ENCODE data around the gene HEPN1. TPM values are rescaled to one million over a fixed set of nuclear protein-coding genes. Genes with fewer than 3 reads are reported as not detected.

Gene HEPN1
- polyA plus RNA-seq, 3 donors from 2014 or later, result not detected

DNA sequence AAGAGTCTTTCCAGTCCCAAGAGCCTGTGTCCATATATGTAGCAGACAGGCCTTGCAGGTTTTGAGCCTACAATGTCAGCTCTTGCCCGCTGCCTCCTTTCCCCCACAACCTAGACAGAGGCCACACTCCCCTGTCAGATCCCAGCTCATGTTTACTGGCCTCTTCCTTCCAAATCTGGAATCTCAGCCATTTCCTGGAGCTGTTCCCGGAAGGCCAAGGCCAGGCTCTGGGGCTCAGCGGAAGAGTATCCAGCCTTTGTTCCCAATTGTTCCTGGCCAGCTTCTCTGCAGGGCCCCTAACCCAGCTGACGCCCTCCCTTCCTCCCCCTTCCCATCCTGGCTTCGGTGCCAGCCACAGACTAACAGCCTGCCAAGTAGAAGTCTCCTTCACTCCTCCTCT, 20.3 kb upstream of the HEPN1 start:
- H3K9me3 Mint-ChIP-seq, result no peaks in the 10 kb centered on the region
- peaks cover 0 to 11% of the 10 kb centered on the region in 2 donors for H3K4me1 Mint-ChIP-seq
- no peak overlapping the region for H3K4me3 Mint-ChIP-seq
- H3K36me3 Mint-ChIP-seq, result no peaks in the 10 kb centered on the region
- DNase-seq, result no peak
- no peak overlapping the region for H3K27ac Mint-ChIP-seq
- peaks cover 2 to 10% (median 6%) of the 10 kb centered on the region in 3 donors for H3K27me3 Mint-ChIP-seq (ENCODE audit: low read depth in 3 of 3)

DNA sequence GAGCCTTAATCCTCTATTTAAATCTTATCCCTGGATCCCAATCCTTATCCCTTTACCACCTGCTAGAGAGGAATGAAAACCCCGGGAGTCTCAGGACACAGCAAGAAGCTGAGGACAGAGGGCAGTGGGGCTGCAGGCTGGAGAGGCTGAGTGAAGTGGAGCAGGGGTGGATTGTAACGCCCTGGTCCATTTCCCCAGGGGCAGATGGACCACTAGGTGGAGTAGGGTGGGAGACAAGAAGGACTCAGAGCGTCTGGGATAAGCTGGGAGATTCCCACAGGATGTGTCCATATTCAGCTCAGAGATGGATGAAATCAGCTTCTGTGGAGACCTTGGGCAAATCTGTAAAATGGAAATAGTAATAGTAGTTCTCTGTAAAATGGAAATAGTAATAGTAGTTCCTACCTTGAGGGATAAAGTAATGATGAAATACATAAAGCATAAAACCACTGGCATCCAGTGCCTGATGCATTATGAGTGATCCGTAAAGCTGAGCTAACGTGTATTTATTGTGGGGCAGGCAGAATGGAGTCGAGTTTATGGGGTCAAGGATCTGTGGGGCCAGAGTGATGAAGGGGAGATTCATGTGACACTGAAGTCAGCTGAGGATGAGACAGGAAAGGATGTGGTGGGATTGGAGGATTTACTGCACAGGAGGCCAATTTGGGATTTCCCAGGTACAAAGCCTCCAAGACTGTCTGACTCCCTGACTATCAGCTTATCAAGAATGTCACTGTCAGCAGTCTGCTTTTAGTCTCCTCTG, 19.5 kb upstream of the HEPN1 start:
- Mint-ChIP-seq H3K36me3 (no peaks in the 10 kb centered on the region), H3K4me3 (no peak overlapping the region), H3K9me3 (no peaks in the 10 kb centered on the region), H3K4me1 (peaks cover 0 to 11% of the 10 kb centered on the region in 2 donors), H3K27ac (no peak overlapping the region), H3K27me3 (ENCODE audit: low read depth in 3 of 3) (peaks cover 2 to 10% (median 6%) of the 10 kb centered on the region in 3 donors)
- no peak for DNase-seq

DNA sequence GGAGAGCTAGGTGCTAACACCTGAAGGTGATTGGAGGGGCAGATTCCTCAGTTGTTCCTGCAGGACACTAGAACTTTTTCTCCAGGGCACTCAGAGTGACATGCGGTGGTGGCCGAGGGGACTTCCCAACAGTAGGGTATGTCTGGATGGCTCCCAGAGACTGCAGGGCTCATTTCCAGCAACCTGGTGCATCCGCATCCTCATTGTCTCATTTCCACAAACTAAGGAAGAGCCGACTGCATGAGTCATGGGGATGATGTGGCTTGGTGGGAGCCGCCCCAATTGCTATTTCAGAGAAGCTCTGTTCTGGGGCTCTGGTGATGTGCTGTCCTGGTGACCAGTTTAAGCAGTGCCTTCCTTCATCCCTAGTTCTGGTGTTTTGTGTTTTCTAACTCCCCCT, 18.6 kb upstream of the HEPN1 start:
- Mint-ChIP-seq H3K4me3 (no peak overlapping the region), H3K36me3 (no peaks in the 10 kb centered on the region), H3K9me3 (no peaks in the 10 kb centered on the region), H3K27ac (no peak overlapping the region), H3K4me1 (peaks cover 0 to 11% of the 10 kb centered on the region in 2 donors), H3K27me3 (ENCODE audit: low read depth in 3 of 3) (peaks cover 2 to 10% (median 9%) of the 10 kb centered on the region in 3 donors)
- no peak for DNase-seq

DNA sequence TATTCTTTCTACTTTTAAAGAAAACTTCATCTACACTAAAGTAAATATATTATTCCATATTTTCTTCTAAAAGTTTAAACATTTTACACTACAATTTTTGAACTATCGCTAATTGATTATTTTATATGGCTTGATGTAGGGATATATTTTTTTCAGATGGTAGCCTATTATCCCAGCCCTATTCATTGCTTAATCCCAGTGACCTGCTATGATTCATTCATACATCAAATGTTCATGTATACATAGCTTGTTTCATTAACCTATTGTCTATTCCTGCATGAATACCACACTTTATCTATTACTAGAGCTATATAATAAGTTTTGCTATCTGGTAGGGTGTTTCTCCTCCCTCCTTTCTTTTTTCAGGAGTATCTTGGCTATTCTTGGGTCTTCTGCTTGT, 16.4 kb upstream of the HEPN1 start:
- peaks cover 0 to 6% of the 10 kb centered on the region in 2 donors for H3K4me1 Mint-ChIP-seq
- H3K36me3 Mint-ChIP-seq, result no peaks in the 10 kb centered on the region
- no peak for DNase-seq
- peaks cover 2 to 12% (median 8%) of the 10 kb centered on the region in 3 donors for H3K27me3 Mint-ChIP-seq (ENCODE audit: low read depth in 3 of 3)
- no peak overlapping the region for H3K27ac Mint-ChIP-seq
- H3K9me3 Mint-ChIP-seq, result no peaks in the 10 kb centered on the region
- H3K4me3 Mint-ChIP-seq, result no peak overlapping the region

DNA sequence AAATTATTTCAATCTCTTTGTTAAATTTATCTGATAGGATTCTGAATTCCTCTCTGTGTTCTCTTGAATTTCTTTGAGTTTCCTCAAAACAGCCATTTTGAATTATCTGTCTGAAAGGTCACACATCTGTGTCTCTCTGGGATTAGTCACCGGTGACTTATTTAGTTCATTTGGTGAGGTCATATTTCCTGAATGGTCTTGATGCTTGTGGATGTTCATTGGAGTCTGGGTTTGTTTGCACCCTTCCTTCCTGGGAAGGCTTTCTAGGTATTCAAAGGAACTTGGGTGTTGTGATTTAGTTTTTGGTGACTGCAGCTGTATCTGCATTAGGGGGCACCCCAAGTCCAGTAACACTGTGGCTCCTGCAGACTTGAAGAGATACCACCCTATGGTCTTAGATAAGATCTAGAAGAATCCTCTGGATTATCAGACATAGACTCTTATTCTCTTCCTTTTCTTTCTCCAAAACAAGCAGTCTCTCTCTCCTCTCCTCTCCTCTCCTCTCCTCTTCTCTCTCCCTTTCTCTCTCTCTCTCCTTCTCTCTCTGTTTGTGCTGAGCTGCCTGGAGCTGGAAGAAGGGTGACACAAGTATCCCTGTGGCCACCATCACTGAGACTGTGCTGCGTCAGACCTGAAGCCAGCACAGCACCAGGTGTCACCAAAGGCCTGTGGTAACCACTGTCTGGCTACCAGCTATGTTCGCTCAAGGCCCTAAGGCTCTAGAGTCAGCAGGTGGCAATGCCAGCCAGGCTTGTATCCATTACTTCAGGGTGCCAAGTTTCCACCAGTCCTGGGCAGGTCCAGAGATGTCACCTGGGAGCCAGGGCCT, 3.3 kb upstream of the HEPN1 start:
- Mint-ChIP-seq H3K27me3 (ENCODE audit: low read depth in 3 of 3) (peaks cover 3 to 11% (median 5%) of the 10 kb centered on the region in 3 donors), H3K4me1 (peaks cover 8 to 11% of the 10 kb centered on the region in 2 donors), H3K4me3 (no peak overlapping the region), H3K36me3 (peaks cover 0 to 5% (median 4%) of the 10 kb centered on the region in 3 donors), H3K9me3 (peaks cover 0 to 8% (median 0%) of the 10 kb centered on the region in 6 donors), H3K27ac (no peak overlapping the region)
- DNase-seq, result no peak

DNA sequence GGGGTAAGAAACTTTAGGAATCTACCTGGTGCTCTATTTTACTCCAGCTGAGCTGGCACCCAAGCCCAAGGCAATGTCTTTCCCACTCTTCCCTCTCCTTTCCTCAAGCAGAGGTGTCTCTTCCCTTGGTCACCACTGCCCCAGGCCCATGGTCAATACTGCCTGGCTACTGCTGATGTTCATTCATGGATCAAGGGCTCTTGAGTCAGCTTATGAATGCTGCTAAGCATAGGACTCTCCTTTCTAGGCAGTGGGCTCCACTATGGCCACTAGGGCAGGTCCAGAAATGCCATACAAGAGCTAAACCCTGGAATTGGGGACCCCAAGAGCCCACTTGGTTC, 2.7 kb upstream of the HEPN1 start:
- Mint-ChIP-seq H3K4me3 (no peak overlapping the region), H3K4me1 (peaks cover 9 to 14% of the 10 kb centered on the region in 2 donors), H3K27ac (no peak overlapping the region), H3K27me3 (ENCODE audit: low read depth in 3 of 3) (peaks cover 3 to 12% (median 6%) of the 10 kb centered on the region in 3 donors), H3K36me3 (peaks cover 0 to 5% (median 4%) of the 10 kb centered on the region in 3 donors), H3K9me3 (peaks cover 0 to 8% (median 0%) of the 10 kb centered on the region in 6 donors)
- no peak for DNase-seq

DNA sequence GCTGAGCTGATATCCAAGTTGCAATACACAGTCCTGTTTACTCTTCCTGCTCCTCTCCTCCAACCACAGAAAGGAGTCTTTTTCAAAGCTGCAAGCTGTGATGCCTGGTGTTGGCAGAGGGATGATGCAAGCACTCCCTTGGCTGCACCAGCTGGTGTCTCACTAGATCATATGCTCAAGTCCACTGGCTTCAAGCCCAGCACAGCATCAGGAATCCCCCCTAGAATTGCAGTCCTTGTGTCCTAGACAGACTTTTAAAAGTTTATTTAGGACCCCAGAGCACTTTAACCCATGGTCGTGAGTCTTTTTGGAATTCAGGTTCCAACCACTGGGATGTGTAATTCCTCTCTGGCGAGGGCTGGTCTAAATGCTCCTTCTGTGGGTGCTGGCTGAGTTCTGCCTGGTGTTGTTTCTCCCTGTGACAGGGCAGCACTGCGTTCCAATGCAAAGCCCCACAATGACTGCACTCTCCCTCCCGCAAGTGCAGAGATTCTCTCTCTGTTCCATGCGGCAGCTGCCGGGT, 1.9 kb upstream of the HEPN1 start:
- no peak overlapping the region for H3K27ac Mint-ChIP-seq
- DNase-seq, result no peak
- no peaks in the 10 kb centered on the region for H3K36me3 Mint-ChIP-seq
- H3K27me3 Mint-ChIP-seq (ENCODE audit: low read depth in 3 of 3), result peaks cover 2 to 6% (median 3%) of the 10 kb centered on the region in 3 donors
- H3K9me3 Mint-ChIP-seq, result peaks cover 0 to 1% (median 0%) of the 10 kb centered on the region in 6 donors
- peaks cover 13 to 20% of the 10 kb centered on the region in 2 donors for H3K4me1 Mint-ChIP-seq
- H3K4me3 Mint-ChIP-seq, result no peak overlapping the region

DNA sequence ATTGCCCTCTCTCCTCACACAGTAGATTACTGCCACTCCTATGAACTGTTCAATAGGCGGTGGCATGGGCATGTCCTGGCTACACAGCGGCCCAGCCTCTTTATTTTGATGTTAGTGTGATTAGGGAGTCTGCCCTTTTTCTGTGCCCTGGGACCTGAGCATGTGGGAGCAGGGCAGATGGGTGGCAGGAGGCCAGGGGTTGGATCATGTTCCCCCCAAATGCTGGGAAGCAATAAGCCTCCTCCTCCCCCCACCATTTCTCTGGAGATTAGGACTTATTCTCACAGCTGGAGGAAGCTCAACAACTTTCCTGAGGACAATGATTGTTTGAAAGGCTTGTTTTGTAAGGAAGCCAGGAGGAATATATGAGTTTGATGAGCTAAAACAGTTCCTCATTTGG, 848 bp downstream of the HEPN1 start:
- DNase-seq, result no peak
- Mint-ChIP-seq H3K4me3 (peak overlapping the region; percentile 31 to 88 (median 83)), H3K27ac (peak overlapping the region in 1 of 6 donors; percentile 23), H3K27me3 (ENCODE audit: low read depth in 3 of 3) (peaks cover 0 to 6% (median 6%) of the 10 kb centered on the region in 3 donors), H3K9me3 (no peaks in the 10 kb centered on the region), H3K4me1 (peaks cover 15 to 20% of the 10 kb centered on the region in 2 donors), H3K36me3 (no peaks in the 10 kb centered on the region)

DNA sequence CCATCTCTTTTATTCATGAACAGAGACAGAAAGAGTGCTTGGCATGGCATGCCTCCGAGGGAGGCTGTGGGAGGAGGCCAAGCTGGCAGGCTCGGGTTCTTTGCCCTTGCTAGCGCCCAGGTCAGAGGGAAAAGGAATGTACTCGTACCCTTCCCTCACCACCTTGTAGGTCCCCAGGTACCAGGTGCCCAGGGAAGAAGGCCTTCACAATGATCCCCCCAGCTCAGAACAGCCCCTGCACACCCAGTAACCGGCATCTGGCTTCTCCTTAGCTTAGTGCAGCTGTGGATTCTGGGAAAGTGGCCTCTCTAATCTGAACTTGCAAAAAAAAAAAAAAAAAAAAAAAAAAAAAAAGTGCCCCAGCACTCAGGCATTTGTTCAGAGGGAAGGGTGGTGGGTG, 1.3 kb downstream of the HEPN1 start:
- Mint-ChIP-seq H3K27ac (peak overlapping the region in 5 of 6 donors; percentile 65 to 90 (median 79)), H3K36me3 (no peaks in the 10 kb centered on the region), H3K9me3 (no peaks in the 10 kb centered on the region), H3K4me1 (peaks cover 15 to 20% of the 10 kb centered on the region in 2 donors), H3K4me3 (peak overlapping the region; percentile 83 to 88 (median 87)), H3K27me3 (ENCODE audit: low read depth in 3 of 3) (peaks cover under 1 to 6% (median 6%) of the 10 kb centered on the region in 3 donors)
- DNase-seq, result no peak

DNA sequence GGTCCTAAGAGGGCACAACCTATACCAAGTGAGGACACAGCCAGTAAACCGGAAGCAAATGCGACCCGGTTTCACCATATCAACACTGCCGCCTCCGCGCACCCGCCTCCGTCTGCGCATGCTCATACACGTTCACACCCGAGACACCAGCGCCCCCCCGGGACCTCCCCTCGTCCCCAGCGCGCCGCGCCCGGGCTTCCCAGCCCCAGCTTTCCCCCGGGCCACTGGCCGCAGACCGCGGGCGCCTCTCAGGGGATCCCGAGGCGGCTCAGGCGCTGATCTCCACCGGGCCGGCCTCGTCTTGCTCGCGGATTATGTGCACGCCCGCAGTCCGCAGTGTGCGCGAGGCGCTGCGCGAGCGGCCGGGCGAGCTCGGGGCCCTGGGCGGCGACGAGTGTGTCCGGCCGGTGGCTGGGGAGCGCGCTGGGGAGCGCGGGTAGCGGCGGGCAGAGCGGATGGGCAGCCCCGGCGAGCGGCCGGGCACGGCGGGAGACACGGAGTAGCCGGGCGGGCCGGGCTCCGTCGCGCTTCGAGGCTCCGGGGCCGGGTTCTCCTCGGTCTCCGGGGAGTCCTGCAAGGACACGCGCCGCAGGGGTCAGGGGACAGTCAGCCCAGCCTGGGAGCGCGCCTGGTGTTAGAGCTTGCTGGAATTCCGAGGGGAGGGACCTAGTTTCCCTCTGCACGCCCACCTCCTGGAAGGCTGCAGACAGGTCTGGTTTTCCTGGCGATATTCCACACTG, 2.0 kb downstream of the HEPN1 start:
- H3K4me1 Mint-ChIP-seq, result peaks cover 15 to 20% of the 10 kb centered on the region in 2 donors
- peak overlapping the region; percentile 83 to 88 (median 87) for H3K4me3 Mint-ChIP-seq
- peak overlapping the region in 5 of 6 donors; percentile 65 to 90 (median 79) for H3K27ac Mint-ChIP-seq
- H3K27me3 Mint-ChIP-seq (ENCODE audit: low read depth in 3 of 3), result peaks cover 1 to 7% (median 6%) of the 10 kb centered on the region in 3 donors
- no peaks in the 10 kb centered on the region for H3K36me3 Mint-ChIP-seq
- no peaks in the 10 kb centered on the region for H3K9me3 Mint-ChIP-seq
- peak; percentile 89 to 90 (median 89) for DNase-seq

DNA sequence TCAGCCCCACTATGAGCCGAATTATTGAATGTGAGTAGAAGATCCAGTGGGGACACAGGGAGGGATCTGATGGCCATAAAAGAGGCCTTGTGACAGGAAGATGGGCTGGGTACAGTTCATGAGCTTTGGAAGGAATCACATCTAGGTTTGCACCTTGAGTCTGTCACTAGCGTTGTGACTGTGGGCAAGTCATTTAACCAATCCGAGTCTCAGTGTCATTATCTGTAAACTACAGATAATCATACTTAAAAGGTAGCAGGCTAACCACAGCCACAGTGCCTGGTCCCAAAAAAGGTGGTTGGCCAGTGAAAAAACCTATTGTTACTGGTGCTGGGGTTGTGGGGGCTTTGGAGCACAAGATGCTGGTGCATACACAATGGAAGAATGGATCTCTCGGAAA, 3.8 kb downstream of the HEPN1 start:
- no peaks in the 10 kb centered on the region for H3K9me3 Mint-ChIP-seq
- no peaks in the 10 kb centered on the region for H3K36me3 Mint-ChIP-seq
- H3K27ac Mint-ChIP-seq, result no peak overlapping the region
- H3K4me1 Mint-ChIP-seq, result peaks cover 15 to 20% of the 10 kb centered on the region in 2 donors
- peak overlapping the region in 1 of 5 donors; percentile 41 for H3K4me3 Mint-ChIP-seq
- DNase-seq, result no peak
- H3K27me3 Mint-ChIP-seq (ENCODE audit: low read depth in 3 of 3), result peaks cover 1 to 6% (median 5%) of the 10 kb centered on the region in 3 donors

DNA sequence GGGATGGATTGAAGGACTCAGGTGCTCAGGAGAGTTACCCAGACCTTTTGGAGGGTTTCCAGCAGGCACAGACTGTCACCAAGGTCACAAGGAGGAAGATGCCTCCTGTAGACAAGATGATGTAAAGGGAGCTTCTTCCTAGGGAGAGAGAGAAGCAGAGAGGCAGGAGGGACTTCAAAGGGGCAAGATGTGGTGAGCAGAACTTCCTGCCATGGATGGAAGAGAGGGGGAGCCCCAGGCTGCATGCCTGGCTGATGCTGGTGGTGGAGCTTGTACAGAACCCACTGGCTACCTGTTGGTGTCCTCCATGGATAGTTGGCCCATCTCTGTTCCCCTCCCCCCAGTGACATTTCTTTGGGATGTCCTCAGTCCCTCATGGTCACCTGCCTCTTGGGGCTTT, 4.2 kb downstream of the HEPN1 start:
- Mint-ChIP-seq H3K36me3 (no peaks in the 10 kb centered on the region), H3K4me1 (peaks cover 15 to 20% of the 10 kb centered on the region in 2 donors), H3K27ac (no peak overlapping the region), H3K4me3 (no peak overlapping the region), H3K27me3 (ENCODE audit: low read depth in 3 of 3) (peaks cover 1 to 6% (median 6%) of the 10 kb centered on the region in 3 donors), H3K9me3 (no peaks in the 10 kb centered on the region)
- DNase-seq, result no peak

DNA sequence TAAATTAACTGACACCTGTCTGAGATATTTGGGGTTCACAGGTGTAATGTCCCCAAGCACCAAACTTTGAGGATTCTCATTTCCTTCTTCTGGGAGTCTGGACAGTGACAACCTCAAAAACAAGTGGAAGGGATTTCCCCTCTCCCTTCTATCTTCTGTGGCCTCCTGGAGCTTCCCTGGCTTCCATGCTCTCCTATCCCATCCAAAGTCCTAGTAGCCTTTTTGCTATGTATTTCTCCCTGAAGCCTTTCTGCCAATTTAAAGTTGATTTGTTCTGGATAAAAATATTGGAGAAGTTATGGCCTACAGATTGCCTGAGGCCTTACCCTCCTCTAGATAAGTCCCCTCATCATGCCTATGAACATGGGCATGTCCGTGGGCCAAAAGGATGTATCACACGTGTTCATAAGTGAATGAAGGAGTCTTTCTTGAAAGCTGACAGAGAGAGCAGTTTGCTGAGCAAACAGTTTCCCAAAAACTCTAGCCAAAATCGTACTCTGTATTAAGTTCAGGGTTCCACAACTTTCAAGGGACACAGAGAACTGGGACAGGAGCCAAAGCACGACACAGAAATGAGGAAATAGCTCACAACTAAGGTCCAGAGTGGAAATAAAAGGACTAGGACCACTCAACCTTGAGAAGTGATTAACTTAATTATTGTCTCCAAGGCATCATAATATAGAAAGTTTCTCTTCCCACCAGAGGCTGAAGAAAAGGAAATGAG, 10.1 kb downstream of the HEPN1 start:
- H3K27me3 Mint-ChIP-seq (ENCODE audit: low read depth in 3 of 3), result peaks cover 1 to 6% (median 1%) of the 10 kb centered on the region in 3 donors
- H3K4me1 Mint-ChIP-seq, result no peaks in the 10 kb centered on the region
- H3K4me3 Mint-ChIP-seq, result no peak overlapping the region
- no peaks in the 10 kb centered on the region for H3K9me3 Mint-ChIP-seq
- H3K36me3 Mint-ChIP-seq, result no peaks in the 10 kb centered on the region
- no peak overlapping the region for H3K27ac Mint-ChIP-seq
- DNase-seq, result no peak
